Stimulated activated CD4-positive, alpha-beta T cell treated with anti-CD3 and anti-CD28 coated beads, Interleukin-2, amount 100 ng/mL, for 4 hours (primary cell): ENCODE results near the gene C3.

Source experiments
- DNase-seq: peaks from one replicate; pipeline ENCODE4 v3.0.0-alpha.2; 2020; ENCODE audit warnings: low read depth

The C3 gene

GRCh38 chr19:6730941-6731670 is 10.7 kb upstream of the C3 start:
- DNase-seq: no peak

- no peak for DNase-seq
Measured at GRCh38 chr19:6730153-6730804, 9.8 kb upstream of the C3 start.

GRCh38 chr19:6729573-6730152 is 9.2 kb upstream of the C3 start:
- no peak for DNase-seq

GRCh38 chr19:6728346-6728745 is 7.9 kb upstream of the C3 start:
- DNase-seq: no peak

GRCh38 chr19:6725513-6726231 is 5.2 kb upstream of the C3 start:
- no peak for DNase-seq

- no peak for DNase-seq
Measured at GRCh38 chr19:6724631-6725492, 4.4 kb upstream of the C3 start.

- no peak for DNase-seq
Measured at GRCh38 chr19:6723738-6724137, 3.3 kb upstream of the C3 start.

GRCh38 chr19:6723108-6723618 is 2.7 kb upstream of the C3 start:
- no peak for DNase-seq

GRCh38 chr19:6721773-6722172 is 1.3 kb upstream of the C3 start:
- no peak for DNase-seq

- no peak for DNase-seq
Measured at GRCh38 chr19:6721138-6721474, 656 bp upstream of the C3 start.

- no peak for DNase-seq
Measured at GRCh38 chr19:6719992-6720368, 470 bp downstream of the C3 start.

- no peak for DNase-seq
Measured at GRCh38 chr19:6719540-6719861, 949 bp downstream of the C3 start.

GRCh38 chr19:6718741-6719539 is 1.5 kb downstream of the C3 start:
- DNase-seq: no peak

- no peak for DNase-seq
Measured at GRCh38 chr19:6718111-6718740, 2.2 kb downstream of the C3 start.

- DNase-seq: no peak
Measured at GRCh38 chr19:6717441-6717971, 2.9 kb downstream of the C3 start.

- no peak for DNase-seq
Measured at GRCh38 chr19:6717036-6717435, 3.4 kb downstream of the C3 start.

- DNase-seq: no peak
Measured at GRCh38 chr19:6716610-6716970, 3.9 kb downstream of the C3 start.

GRCh38 chr19:6714749-6715555 is 5.5 kb downstream of the C3 start:
- DNase-seq: no peak
